SU-DHL-6 (cell line): Measurements from ENCODE around the gene CCDC70.

ENCODE experiments used
- EZH2phosphoT487 ChIP-seq: fragments of 200-600 bp; sonication (generic), shearing (Covaris generic); conservative IDR thresholded peaks from 2 replicates; pipeline ENCODE4 v1.6.1; 2018; ENCODE audit warnings: mild to moderate bottlenecking, antibody characterized with exemption, low read length, moderate library complexity, mixed read lengths
- TF ChIP-seq, protein P1 (sequence below): fragments of 200-600 bp; sonication (generic); IDR thresholded peaks from one replicate; pipeline ENCODE4 v1.5.1; 2017; ENCODE audit warnings: antibody characterized with exemption, mild to moderate bottlenecking, low read length, moderate library complexity; ENCODE audit not compliant: insufficient read depth, poor library complexity, severe bottlenecking

DNA sequence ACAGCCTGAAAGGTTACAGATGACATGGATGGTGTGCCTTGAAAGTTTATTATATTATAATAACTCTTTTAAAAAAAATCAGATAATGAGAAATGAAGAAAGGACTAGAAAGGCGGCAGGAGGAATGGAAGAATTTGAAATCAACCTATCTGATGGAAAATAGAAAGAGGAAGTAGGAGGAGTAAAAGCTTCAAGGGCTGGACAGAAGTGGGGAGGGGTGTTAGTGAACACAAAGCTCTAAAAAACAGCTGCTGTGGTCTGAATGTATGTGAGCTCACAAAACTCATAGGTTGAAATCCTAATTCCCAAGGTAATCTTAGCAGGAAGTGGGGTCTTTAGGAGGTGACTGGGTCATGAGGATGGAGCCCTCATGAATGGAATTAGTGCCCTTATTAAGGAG lies 19.5 kb downstream of the CCDC70 start:
- TF ChIP-seq, protein P1, sequence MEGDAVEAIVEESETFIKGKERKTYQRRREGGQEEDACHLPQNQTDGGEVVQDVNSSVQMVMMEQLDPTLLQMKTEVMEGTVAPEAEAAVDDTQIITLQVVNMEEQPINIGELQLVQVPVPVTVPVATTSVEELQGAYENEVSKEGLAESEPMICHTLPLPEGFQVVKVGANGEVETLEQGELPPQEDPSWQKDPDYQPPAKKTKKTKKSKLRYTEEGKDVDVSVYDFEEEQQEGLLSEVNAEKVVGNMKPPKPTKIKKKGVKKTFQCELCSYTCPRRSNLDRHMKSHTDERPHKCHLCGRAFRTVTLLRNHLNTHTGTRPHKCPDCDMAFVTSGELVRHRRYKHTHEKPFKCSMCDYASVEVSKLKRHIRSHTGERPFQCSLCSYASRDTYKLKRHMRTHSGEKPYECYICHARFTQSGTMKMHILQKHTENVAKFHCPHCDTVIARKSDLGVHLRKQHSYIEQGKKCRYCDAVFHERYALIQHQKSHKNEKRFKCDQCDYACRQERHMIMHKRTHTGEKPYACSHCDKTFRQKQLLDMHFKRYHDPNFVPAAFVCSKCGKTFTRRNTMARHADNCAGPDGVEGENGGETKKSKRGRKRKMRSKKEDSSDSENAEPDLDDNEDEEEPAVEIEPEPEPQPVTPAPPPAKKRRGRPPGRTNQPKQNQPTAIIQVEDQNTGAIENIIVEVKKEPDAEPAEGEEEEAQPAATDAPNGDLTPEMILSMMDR: no peak
- TF ChIP-seq EZH2phosphoT487: no peak
